ENCODE measurements around the gene GPR63.

Gene GPR63

DNA sequence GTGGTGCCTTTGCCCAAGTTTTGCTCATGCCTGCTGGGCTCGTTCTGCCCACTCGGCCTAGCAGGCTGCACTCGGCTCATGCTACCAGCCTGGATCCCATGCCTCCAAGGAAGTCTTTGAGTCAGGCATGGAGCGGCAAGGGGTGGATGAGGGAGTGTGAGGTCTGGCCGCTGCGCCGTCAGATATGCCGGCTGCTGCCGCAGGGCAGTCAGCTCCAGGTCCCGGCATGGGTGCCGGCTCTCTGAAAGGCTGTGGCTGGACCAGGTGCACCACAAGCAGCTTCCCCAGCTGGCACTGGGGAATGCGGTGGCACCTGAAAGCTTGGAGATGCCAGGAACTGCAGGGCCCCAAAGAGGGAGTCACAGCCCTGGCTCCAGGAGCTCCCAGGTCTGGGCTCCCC, 75.5 kb downstream of the GPR63 start:
- no peak for DNase-seq

DNA sequence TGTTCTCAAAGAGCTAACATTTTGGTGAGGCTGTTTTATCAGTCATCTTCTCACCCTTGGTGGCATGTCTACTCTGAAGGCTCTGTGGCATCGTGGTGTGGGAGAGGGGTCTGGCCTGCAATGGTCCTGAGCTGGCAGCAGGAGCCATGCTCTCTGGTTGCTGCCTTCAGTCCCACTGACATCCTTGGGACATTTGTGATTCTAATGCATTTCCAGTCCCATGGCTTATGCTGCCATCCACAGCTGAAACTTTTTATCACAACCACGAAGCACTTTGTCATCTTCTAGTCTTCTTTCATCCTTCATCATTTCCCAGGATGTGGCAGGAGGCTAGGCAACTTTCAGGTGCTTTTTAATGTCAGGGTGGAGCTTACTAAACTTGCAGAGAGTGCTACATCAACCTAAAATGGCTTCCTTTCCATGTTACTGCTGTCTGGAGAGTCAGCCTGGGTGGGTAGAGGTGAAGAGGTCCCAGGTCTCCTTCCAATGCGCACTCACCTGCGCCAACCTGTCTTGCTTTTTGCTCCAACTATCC, 77.1 kb downstream of the GPR63 start:
- peak in 3 of 58 donors; percentile 1 to 18 (median 12) for DNase-seq

DNA sequence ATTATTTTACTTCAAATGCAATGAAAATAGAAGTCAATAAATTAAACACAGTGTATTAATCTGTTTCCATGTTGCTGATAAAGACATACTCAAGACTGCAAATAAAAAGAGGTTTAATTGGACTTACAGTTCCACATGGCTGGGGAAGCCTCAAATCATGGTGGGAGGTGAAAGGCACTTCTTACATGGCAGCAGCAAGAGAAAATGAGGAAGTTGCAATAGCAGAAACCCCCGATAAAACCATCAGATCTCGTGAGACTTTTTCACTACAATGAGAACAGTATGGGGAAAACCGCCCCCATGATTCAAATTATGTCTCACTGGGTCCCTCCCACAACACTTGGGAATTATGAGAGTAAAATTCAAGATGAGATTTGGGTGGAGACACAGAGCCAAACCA, 82.2 kb downstream of the GPR63 start:
- DNase-seq, result no peak

DNA sequence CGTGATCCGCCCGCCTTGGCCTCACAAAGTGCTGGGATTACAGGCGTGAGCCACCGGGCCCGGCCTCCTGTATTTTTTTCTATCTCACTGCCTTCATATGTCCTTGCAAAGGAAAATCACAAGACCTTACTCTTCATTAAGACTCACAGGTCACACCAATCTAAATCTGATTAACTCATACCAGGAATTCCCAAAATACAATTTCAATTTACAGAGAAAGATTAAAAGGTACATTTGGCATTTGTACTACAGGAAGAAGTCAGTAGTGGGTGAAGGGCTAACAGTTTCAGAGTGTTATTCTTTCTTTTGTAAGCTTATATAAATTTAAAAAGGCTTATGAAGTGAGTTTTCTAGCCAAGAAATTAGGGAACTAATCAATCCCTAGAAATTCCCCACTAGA, 87.4 kb downstream of the GPR63 start:
- no peak for DNase-seq
